Uterus (tissue), 4 donors: ENCODE data around the gene PSMA6. TPM values are rescaled to one million over a fixed set of nuclear protein-coding genes. Genes with fewer than 3 reads are reported as not detected.

ENCODE experiments used
- DNase-seq, 2 donors: peaks; one replicate each; pipeline ENCODE4 v3.0.0-alpha.2; 2019 to 2020
- H3K27ac ChIP-seq, 2 donors: fragments of 200-600 bp; sonication (generic); 1 replicate in 1 of 2; 2 replicates in 1 of 2; pipeline ENCODE4 v1.5.1; 2016 to 2018
- H3K27me3 ChIP-seq, 2 donors: fragments of 200-600 bp; sonication (generic); one replicate each; pipeline ENCODE4 v1.5.1; 2018 to 2019; ENCODE audit warnings: control low read depth in 1 of 2
- H3K36me3 ChIP-seq, 2 donors: fragments of 200-600 bp; sonication (generic); one replicate each; pipeline ENCODE4 v1.5.1; 2019; ENCODE audit warnings: control low read depth in 1 of 2
- H3K4me1 ChIP-seq, 2 donors: fragments of 200-600 bp; sonication (generic); one replicate each; pipeline ENCODE4 v1.5.1; 2018 to 2019; ENCODE audit warnings: control low read depth in 1 of 2
- H3K4me3 ChIP-seq, 2 donors: fragments of 200-600 bp; sonication (generic); 1 replicate in 1 of 2; 2 replicates in 1 of 2; pipeline ENCODE4 v1.5.1; 2018 to 2019; ENCODE audit warnings: mild to moderate bottlenecking in 1 of 2
- H3K9me3 ChIP-seq, 2 donors: fragments of 200-600 bp; sonication (generic); one replicate each; pipeline ENCODE4 v1.5.1; 2019; ENCODE audit warnings: control low read depth in 1 of 2
- CTCF ChIP-seq, 4 experiments: fragments of 200-600 bp in 2 of 4; fragments of 450-650 bp in 2 of 4; sonication (generic) in 2 of 4; IDR thresholded peaks; one replicate each; pipeline ENCODE4 v1.5.1; 2016 to 2019; ENCODE audit warnings: antibody characterized with exemption in 4 of 4, mild to moderate bottlenecking in 2 of 4, moderate library complexity in 1 of 4
- POLR2A ChIP-seq, 2 donors: fragments of 450-650 bp; IDR thresholded peaks; one replicate each; pipeline ENCODE4 v1.6.1; 2016; ENCODE audit warnings: antibody characterized with exemption in 2 of 2, mild to moderate bottlenecking in 1 of 2, moderate library complexity in 1 of 2
- intact Hi-C: fragments of 100-400 bp; cut with DNase I; formaldehyde crosslinking; loops from one replicate; pipeline ENCODE4 v1.15.1; 2023; ENCODE audit warnings: low total_unique reads
- total RNA-seq, 4 donors: library from RNA; depleted of rRNA in 3 of 4; stranded (reverse); fragments of >200 nt in 3 of 4; gene quantifications; one replicate each; pipeline versions ENCODE4 v1.1.0 to v1.2.4, GENCODE V29; 2014 to 2023
- donor health status: DM: yes; HTN: yes; CAD: no.

Gene PSMA6
- total RNA-seq, 4 donors from 2014 or later, result 114 to 180 (median 142) TPM

GRCh38 chr14:35262436-35262835, 29.7 kb upstream of the PSMA6 start:
- DNase-seq, result no peak
- TF ChIP-seq POLR2A (IDR thresholded peaks at IDR 0.05) (no peak), CTCF (IDR thresholded peaks at IDR 0.05) (no peak)
- H3K9me3 ChIP-seq, result no peaks in the 10 kb centered on the region
- no peaks in the 10 kb centered on the region for H3K27me3 ChIP-seq
- intact Hi-C loops, result loop anchor here (5.0 kb wide), 1 partner anchor 145 kb away; no protein-coding TSS in a partner anchor
- H3K36me3 ChIP-seq, result no peaks in the 10 kb centered on the region
- no peaks in the 10 kb centered on the region for H3K4me1 ChIP-seq
- no peak overlapping the region for H3K27ac ChIP-seq
- H3K4me3 ChIP-seq, result no peak overlapping the region

GRCh38 chr14:35268946-35269345, 23.2 kb upstream of the PSMA6 start:
- Histone ChIP-seq H3K4me3 (no peak overlapping the region), H3K27me3 (no peaks in the 10 kb centered on the region), H3K36me3 (no peaks in the 10 kb centered on the region), H3K4me1 (no peaks in the 10 kb centered on the region), H3K27ac (no peak overlapping the region), H3K9me3 (no peaks in the 10 kb centered on the region)
- intact Hi-C loops, result no loop called here
- TF ChIP-seq POLR2A (IDR thresholded peaks at IDR 0.05) (no peak), CTCF (IDR thresholded peaks at IDR 0.05) (no peak)
- no peak for DNase-seq

GRCh38 chr14:35274805-35275204, 17.4 kb upstream of the PSMA6 start:
- Histone ChIP-seq H3K27ac (no peak overlapping the region), H3K4me3 (no peak overlapping the region), H3K4me1 (no peaks in the 10 kb centered on the region), H3K27me3 (no peaks in the 10 kb centered on the region), H3K9me3 (no peaks in the 10 kb centered on the region), H3K36me3 (no peaks in the 10 kb centered on the region)
- DNase-seq, result no peak
- TF ChIP-seq POLR2A (IDR thresholded peaks at IDR 0.05) (no peak), CTCF (IDR thresholded peaks at IDR 0.05) (no peak)
- intact Hi-C loops, result no loop called here

GRCh38 chr14:35277179-35277578, 15.0 kb upstream of the PSMA6 start:
- no peak for DNase-seq
- H3K4me1 ChIP-seq, result no peaks in the 10 kb centered on the region
- TF ChIP-seq POLR2A (IDR thresholded peaks at IDR 0.05) (no peak), CTCF (IDR thresholded peaks at IDR 0.05) (no peak)
- no peaks in the 10 kb centered on the region for H3K9me3 ChIP-seq
- H3K36me3 ChIP-seq, result no peaks in the 10 kb centered on the region
- H3K4me3 ChIP-seq, result no peak overlapping the region
- H3K27ac ChIP-seq, result no peak overlapping the region
- intact Hi-C loops, result no loop called here
- H3K27me3 ChIP-seq, result no peaks in the 10 kb centered on the region

GRCh38 chr14:35279369-35279768, 12.8 kb upstream of the PSMA6 start:
- TF ChIP-seq CTCF (IDR thresholded peaks at IDR 0.05) (no peak), POLR2A (IDR thresholded peaks at IDR 0.05) (no peak)
- Histone ChIP-seq H3K4me3 (no peak overlapping the region), H3K27ac (no peak overlapping the region), H3K36me3 (no peaks in the 10 kb centered on the region), H3K27me3 (no peaks in the 10 kb centered on the region), H3K4me1 (no peaks in the 10 kb centered on the region), H3K9me3 (no peaks in the 10 kb centered on the region)
- intact Hi-C loops, result no loop called here
- DNase-seq, result no peak
